ENCODE results near the gene INSL6. TPM values are rescaled to one million over a fixed set of nuclear protein-coding genes. Genes with fewer than 3 reads are reported as not detected.

INSL6 gene
- total RNA-seq, 1 experiment from 2014 or later, result not detected

DNA sequence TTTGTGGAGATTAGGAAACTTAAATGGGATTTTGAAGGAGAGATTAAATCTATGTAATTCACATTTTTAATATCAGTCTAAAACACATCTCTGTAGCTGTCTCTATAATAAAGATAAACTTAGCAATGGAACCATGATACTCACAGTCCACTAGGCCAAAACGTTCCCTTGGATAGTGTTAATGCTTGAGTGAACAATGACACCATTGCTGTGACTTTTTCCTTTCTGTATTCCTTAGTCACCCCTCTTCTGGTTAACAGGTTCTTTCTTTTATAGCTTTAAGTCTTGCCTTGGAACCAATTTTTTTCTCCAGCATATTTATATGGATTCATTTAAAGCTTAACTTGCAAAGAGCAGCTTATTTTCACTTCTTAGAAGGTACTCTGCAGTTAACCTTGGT, 63.3 kb downstream of the INSL6 start:
- H4K20me1 ChIP-seq (ENCODE audit: control insufficient read depth, insufficient read depth, insufficient read length), result no peaks in the 10 kb centered on the region
- H3K27me3 ChIP-seq (ENCODE audit: insufficient read depth, low read length), result no peaks in the 10 kb centered on the region
- no peak overlapping the region for H3K4ac ChIP-seq (ENCODE audit: low read depth, low read length)
- no peak overlapping the region for H4K91ac ChIP-seq (ENCODE audit: insufficient read length, low read depth, low read length)
- no peaks in the 10 kb centered on the region for H3K79me1 ChIP-seq (ENCODE audit: insufficient read depth, low read depth, low read length, poor library complexity, severe bottlenecking)
- H3K14ac ChIP-seq (ENCODE audit: insufficient read depth, low read length), result no peak overlapping the region
- H3K56ac ChIP-seq (ENCODE audit: insufficient read length, low read depth, low read length), result no peak overlapping the region
- H3K9me3 Mint-ChIP-seq, result no peaks in the 10 kb centered on the region
- no peak overlapping the region for H2BK12ac ChIP-seq (ENCODE audit: insufficient read length, low read depth, low read length)
- no peak overlapping the region for H3K9ac ChIP-seq (ENCODE audit: extremely low read depth, insufficient read length, low read length)
- H2AK5ac ChIP-seq (ENCODE audit: insufficient read length, low read length), result no peak overlapping the region
- no CpG with 5 or more reads among the region's 1 CpG for WGBS (ENCODE audit: extremely low coverage, insufficient read length, low lambda C conversion rate)
- TF ChIP-seq, protein P1, sequence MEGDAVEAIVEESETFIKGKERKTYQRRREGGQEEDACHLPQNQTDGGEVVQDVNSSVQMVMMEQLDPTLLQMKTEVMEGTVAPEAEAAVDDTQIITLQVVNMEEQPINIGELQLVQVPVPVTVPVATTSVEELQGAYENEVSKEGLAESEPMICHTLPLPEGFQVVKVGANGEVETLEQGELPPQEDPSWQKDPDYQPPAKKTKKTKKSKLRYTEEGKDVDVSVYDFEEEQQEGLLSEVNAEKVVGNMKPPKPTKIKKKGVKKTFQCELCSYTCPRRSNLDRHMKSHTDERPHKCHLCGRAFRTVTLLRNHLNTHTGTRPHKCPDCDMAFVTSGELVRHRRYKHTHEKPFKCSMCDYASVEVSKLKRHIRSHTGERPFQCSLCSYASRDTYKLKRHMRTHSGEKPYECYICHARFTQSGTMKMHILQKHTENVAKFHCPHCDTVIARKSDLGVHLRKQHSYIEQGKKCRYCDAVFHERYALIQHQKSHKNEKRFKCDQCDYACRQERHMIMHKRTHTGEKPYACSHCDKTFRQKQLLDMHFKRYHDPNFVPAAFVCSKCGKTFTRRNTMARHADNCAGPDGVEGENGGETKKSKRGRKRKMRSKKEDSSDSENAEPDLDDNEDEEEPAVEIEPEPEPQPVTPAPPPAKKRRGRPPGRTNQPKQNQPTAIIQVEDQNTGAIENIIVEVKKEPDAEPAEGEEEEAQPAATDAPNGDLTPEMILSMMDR (conservative IDR thresholded peaks at IDR 0.05), result no peak
- no peak for DNase-seq
- no peaks in the 10 kb centered on the region for H3K79me2 ChIP-seq (ENCODE audit: insufficient read depth, low read length)
- no peaks in the 10 kb centered on the region for H3K23me2 ChIP-seq (ENCODE audit: insufficient read length, low read depth, low read length, poor library complexity, severe bottlenecking)
- H3K23ac ChIP-seq (ENCODE audit: insufficient read length, low read depth, low read length), result no peak overlapping the region
- H2BK120ac ChIP-seq (ENCODE audit: low read depth, low read length, poor library complexity, severe bottlenecking), result no peak overlapping the region
- no peak overlapping the region for H2BK15ac ChIP-seq (ENCODE audit: low read depth, low read length)
- no peak overlapping the region for H3K27ac ChIP-seq (ENCODE audit: insufficient read length, low read depth, low read length)
- H3K4me3 Mint-ChIP-seq, result no peak overlapping the region
- no peaks in the 10 kb centered on the region for H3K4me1 Mint-ChIP-seq
- no peak overlapping the region for H4K5ac ChIP-seq (ENCODE audit: insufficient read length, low read depth, low read length)
- no peak overlapping the region for H2BK20ac ChIP-seq (ENCODE audit: low read depth, low read length, poor library complexity, severe bottlenecking)
- H2BK5ac ChIP-seq (ENCODE audit: insufficient read length, low read length), result no peak overlapping the region
- H3K4me1 ChIP-seq (ENCODE audit: insufficient read depth, low read length), result no peaks in the 10 kb centered on the region
- H3K9me3 ChIP-seq (ENCODE audit: control insufficient read depth, low read depth, low read length), result no peaks in the 10 kb centered on the region
- H2AFZ ChIP-seq (ENCODE audit: low read length), result no peak overlapping the region
- H3K27ac Mint-ChIP-seq, result no peak overlapping the region
- H3K36me3 Mint-ChIP-seq (ENCODE audit: insufficient read depth in 1 of 3, low read depth in 3 of 3), result no peaks in the 10 kb centered on the region
- no peak overlapping the region for H3T11ph ChIP-seq (ENCODE audit: low read length)
- no peaks in the 10 kb centered on the region for H3K27me3 Mint-ChIP-seq (ENCODE audit: low read depth)
- no peak overlapping the region for H4K8ac ChIP-seq (replicated peaks; ENCODE audit: insufficient read length, low read depth, low read length)
- H3K18ac ChIP-seq (ENCODE audit: insufficient read length, low read depth, low read length), result no peak overlapping the region
- no peak overlapping the region for H3K4me2 ChIP-seq (ENCODE audit: insufficient read depth, insufficient read length, low read length)

All from H9 (cell line).